Ovary (tissue), 3 donors: Measurements from ENCODE around the gene UFD1.

Experiments
- CTCF ChIP-seq, 3 donors: fragments of 450-650 bp in 2 of 3; fragments of 200-600 bp in 1 of 3; IDR thresholded peaks; one replicate each; pipeline versions ENCODE4 v1.5.1 to v1.8.0; 2016 to 2022; ENCODE audit warnings: antibody characterized with exemption in 3 of 3, mild to moderate bottlenecking in 1 of 3
- EP300 ChIP-seq: sonication (generic); formaldehyde crosslinking; IDR thresholded peaks from one replicate; pipeline ENCODE4 v1.6.1; 2017; ENCODE audit warnings: antibody characterized with exemption
- POLR2A ChIP-seq: fragments of 450-650 bp; IDR thresholded peaks from one replicate; pipeline ENCODE4 v1.6.1; 2017; ENCODE audit warnings: antibody characterized with exemption, mild to moderate bottlenecking, moderate library complexity
- donor health status: DM: no; HTN: no; CAD: no.

GRCh38 chr22:19463008-19463407 lies 16.0 kb downstream of the UFD1 start:
- TF ChIP-seq CTCF (IDR thresholded peaks at IDR 0.05) (no peak), POLR2A (no peak), EP300 (no peak)
